IMR-90 (cell line): ENCODE results near the gene MAPK10. TPM values are rescaled to one million over a fixed set of nuclear protein-coding genes. Genes with fewer than 3 reads are reported as not detected.
A peak's percentile ranks its signal among the peaks of the same experiment; 100 is the strongest.

Source experiments
- ATAC-seq: fragments of 200-7000 bp; cut with Tn5 transposase; 2 replicates; pipeline ENCODE4 v1.9.1; 2020; ENCODE audit warnings: low read depth, mild to moderate bottlenecking, moderate library complexity
- BruUV-seq: library from RNA; stranded (reverse); fragments of 400-500 nt; replicated peaks from 2 replicates; lab custom pipeline; 2021; lab: Mats Ljungman, UMichigan
- CTCF ChIA-PET: fragments of 300-600 bp; formaldehyde crosslinking; extraction: SDS; loops from one replicate; lab custom pipeline; 2021; ENCODE audit warnings: antibody characterized with exemption; lab: Yijun Ruan, JAX
- POLR2A ChIA-PET: fragments of 300-600 bp; sonication (Branson Sonifier 250); formaldehyde crosslinking; loops from one replicate; lab custom pipeline; 2022; ENCODE audit warnings: antibody characterized with exemption; ENCODE audit not compliant: unreplicated experiment; lab: Charles Lee
- DNase-seq: peaks from one replicate; pipeline ENCODE4 v3.0.0; 2013
- H2AFZ ChIP-seq: replicated peaks from 2 replicates; pipeline ENCODE3; 2013; ENCODE audit warnings: low read length, mild to moderate bottlenecking; ENCODE audit not compliant: poor library complexity
- H2AK5ac ChIP-seq: 2 replicates; pipeline ENCODE4 v1.6.1; 2013; ENCODE audit warnings: low read depth, low read length, inconsistent platforms
- H2AK9ac ChIP-seq: replicated peaks from 2 replicates; pipeline ENCODE3; 2013; ENCODE audit warnings: mild to moderate bottlenecking, low read depth, low read length, moderate library complexity; ENCODE audit not compliant: poor library complexity
- H2BK120ac ChIP-seq: 2 replicates; pipeline ENCODE4 v1.6.1; 2013; ENCODE audit warnings: low read depth, low read length, inconsistent platforms
- H2BK15ac ChIP-seq: 3 replicates; pipeline ENCODE4 v1.6.1; 2013; ENCODE audit warnings: low read depth, low read length, inconsistent platforms
- H2BK20ac ChIP-seq: 2 replicates; pipeline ENCODE4 v1.6.1; 2013; ENCODE audit warnings: low read depth, mild to moderate bottlenecking, inconsistent platforms, low read length, moderate library complexity
- H2BK5ac ChIP-seq: 2 replicates; pipeline ENCODE4 v1.6.1; 2013; ENCODE audit warnings: mild to moderate bottlenecking, low read depth, low read length, inconsistent platforms; ENCODE audit not compliant: poor library complexity, severe bottlenecking
- H3K14ac ChIP-seq: replicated peaks from 2 replicates; pipeline ENCODE4 v1.6.1; 2013; ENCODE audit warnings: low read depth, low read length, inconsistent platforms
- H3K18ac ChIP-seq: 2 replicates; pipeline ENCODE4 v1.6.1; 2013; ENCODE audit warnings: low read depth, low read length, control low read depth
- H3K23ac ChIP-seq: 2 replicates; pipeline ENCODE4 v1.6.1; 2013; ENCODE audit warnings: low read depth, low read length, inconsistent platforms
- H3K27ac ChIP-seq: 2 replicates; pipeline ENCODE4 v1.5.1; 2013; ENCODE audit warnings: mild to moderate bottlenecking, control low read depth, low read length; ENCODE audit not compliant: insufficient read depth
- H3K27me3 ChIP-seq: 2 replicates; pipeline ENCODE4 v1.6.1; 2013; ENCODE audit warnings: low read length; ENCODE audit not compliant: control insufficient read depth, insufficient read depth
- H3K36me3 ChIP-seq: 2 replicates; pipeline ENCODE4 v1.6.1; 2013; ENCODE audit warnings: low read length, mixed read lengths; ENCODE audit not compliant: control insufficient read depth, insufficient read depth
- H3K4ac ChIP-seq: 2 replicates; pipeline ENCODE4 v1.6.1; 2013; ENCODE audit warnings: low read depth, low read length, inconsistent platforms
- H3K4me1 ChIP-seq: 2 replicates; pipeline ENCODE4 v1.6.1; 2013; ENCODE audit warnings: low read length, mixed read lengths; ENCODE audit not compliant: control insufficient read depth, insufficient read depth
- H3K4me2 ChIP-seq: 2 replicates; pipeline ENCODE4 v1.6.1; 2013; ENCODE audit warnings: low read depth, mild to moderate bottlenecking, control low read depth, low read length, moderate library complexity
- H3K4me3 ChIP-seq: 2 replicates; pipeline ENCODE4 v1.5.1; 2013; ENCODE audit warnings: low read depth, mild to moderate bottlenecking, control low read depth, low read length, moderate library complexity; ENCODE audit not compliant: insufficient read depth
- H3K56ac ChIP-seq: 2 replicates; pipeline ENCODE4 v1.6.1; 2013; ENCODE audit warnings: low read length, inconsistent platforms; ENCODE audit not compliant: insufficient read depth; ENCODE audit errors: extremely low read depth
- H3K79me1 ChIP-seq, 2 experiments: 2 replicates each; pipeline ENCODE4 v1.6.1; 2013; ENCODE audit warnings: low read length in 2 of 2, inconsistent platforms in 1 of 2, low read depth in 1 of 2
- H3K9ac ChIP-seq: 2 replicates; pipeline ENCODE4 v1.6.1; 2013; ENCODE audit warnings: low read depth, low read length, control low read depth
- H3K9me1 ChIP-seq: 2 replicates; pipeline ENCODE4 v1.6.1; 2013; ENCODE audit warnings: low read length, inconsistent platforms; ENCODE audit not compliant: insufficient read depth
- H3K9me3 ChIP-seq: 2 replicates; pipeline ENCODE4 v1.6.1; 2013; ENCODE audit warnings: low read length; ENCODE audit not compliant: control insufficient read depth, insufficient read depth
- H4K20me1 ChIP-seq: 2 replicates; pipeline ENCODE4 v1.6.1; 2013; ENCODE audit warnings: low read length, inconsistent platforms; ENCODE audit not compliant: insufficient read depth
- H4K5ac ChIP-seq: 2 replicates; pipeline ENCODE4 v1.6.1; 2013; ENCODE audit warnings: mild to moderate bottlenecking, low read depth, low read length, control low read depth
- H4K8ac ChIP-seq, 2 experiments: 2 replicates each; pipeline ENCODE4 v1.6.1; 2013; ENCODE audit warnings: low read depth in 2 of 2, low read length in 2 of 2, control low read depth in 1 of 2, inconsistent platforms in 1 of 2
- H4K91ac ChIP-seq: 2 replicates; pipeline ENCODE4 v1.6.1; 2013; ENCODE audit warnings: low read depth, low read length, inconsistent platforms; ENCODE audit not compliant: insufficient read depth
- CEBPB ChIP-seq: IDR thresholded peaks from 2 replicates; pipeline ENCODE4 v1.6.1; 2012; ENCODE audit warnings: low read depth, low read length, improper control_type of control experiment
- MXI1 ChIP-seq: IDR thresholded peaks from 2 replicates; pipeline ENCODE4 v1.6.1; 2012; ENCODE audit warnings: low read depth, mild to moderate bottlenecking, low read length, moderate library complexity, borderline replicate concordance
- NFE2L2 ChIP-seq: fragments of 150-350 bp; IDR thresholded peaks from 2 replicates; pipeline ENCODE4 v1.6.1; 2016; ENCODE audit warnings: low read depth, mild to moderate bottlenecking, low read length
- WGBS, 2 experiments: methylation state at CpG; one replicate each; pipeline versions ENCODE4 v1.1.5 to v1.1.7; 2013; ENCODE audit warnings: missing lambda C conversion rate in 2 of 2; ENCODE audit not compliant: insufficient read length in 1 of 2; ENCODE audit errors: extremely low coverage in 2 of 2; 5-methylcytosine and 5-hydroxymethylcytosine counted together
- dilution Hi-C: fragments of 300-500 bp; cut with HindIII; formaldehyde crosslinking; loops from one replicate; pipeline ENCODE4 v1.14.3; 2018; ENCODE audit warnings: low sequenced_read_pairs; ENCODE audit not compliant: unreplicated experiment
- in situ Hi-C: fragments of 300-500 bp; cut with MboI; formaldehyde crosslinking; loops from 3 replicates; pipeline ENCODE4 v1.14.3; 2019; ENCODE audit warnings: low sequenced_read_pairs, inconsistent platforms, mixed read lengths
- intact Hi-C: fragments of 100-400 bp; cut with micrococcal nuclease; formaldehyde crosslinking; loops from 2 replicates; pipeline ENCODE4 v1.10.0; 2022
- polyA plus RNA-seq, 3 experiments: library from polyadenylated mRNA; depleted of rRNA; stranded (reverse); fragments of >200 nt; gene quantifications; 2 replicates each; pipeline ENCODE4 v1.2.3, GENCODE V29; 2012; ENCODE audit warnings: low replicate concordance in 1 of 3
- total RNA-seq: library from RNA; depleted of rRNA; stranded (reverse); fragments of >200 nt; gene quantifications from 2 replicates; pipeline ENCODE4 v1.2.3, GENCODE V29; 2012

MAPK10 gene
- total and polyA plus RNA-seq, 2 of the 4 experiments (the other 2 are of a cell fraction), result 2.8 to 6.5 TPM

DNA sequence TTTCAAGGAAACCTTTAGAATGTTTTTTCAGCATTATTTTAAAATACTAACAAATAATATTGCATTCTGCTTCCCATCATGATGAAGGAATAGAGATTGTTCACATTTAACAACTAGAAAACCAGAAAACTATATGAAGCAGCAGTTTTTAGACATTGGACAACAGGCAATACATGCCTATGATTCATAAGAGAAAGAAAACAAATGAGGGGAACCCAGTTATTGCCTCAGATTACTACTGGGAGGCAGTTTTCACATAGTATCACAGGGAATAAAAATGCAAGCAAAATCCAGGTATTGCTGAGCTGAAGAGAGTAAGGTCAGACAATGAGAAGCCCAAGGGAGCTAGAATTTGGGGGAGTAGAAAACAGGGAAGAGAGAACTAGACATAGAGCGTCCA is 373.6 kb downstream of the MAPK10 start:
- peak; percentile 29; the same call in 1 of the 2 replicates for TF ChIP-seq CEBPB
- no peak for TF ChIP-seq NFE2L2
- no peak for TF ChIP-seq MXI1

More for the DNA sequence above, 373.6 kb downstream of the MAPK10 start:
- dilution Hi-C loops (no loop called here), in situ Hi-C loops (no loop called here), intact Hi-C loops (no loop called here)
- Histone ChIP-seq H3K79me1 (no peaks in the 10 kb centered on the region), H4K20me1 (no peaks in the 10 kb centered on the region), H3K9me1 (no peaks in the 10 kb centered on the region), H3K4me2 (no peak overlapping the region), H4K5ac (no peak overlapping the region), H3K18ac (no peak overlapping the region), H3K4me1 (no peaks in the 10 kb centered on the region), H3K9me3 (no peaks in the 10 kb centered on the region), H2BK120ac (no peak overlapping the region), H2BK5ac (no peak overlapping the region), H2AK9ac (no peak overlapping the region), H4K8ac (no peak overlapping the region), H3K14ac (no peak overlapping the region), H3K9ac (no peak overlapping the region), H3K23ac (no peak overlapping the region), H2AK5ac (no peak overlapping the region), H4K91ac (no peak overlapping the region), H3K56ac (no peak overlapping the region), H3K4ac (no peak overlapping the region), H2BK20ac (no peak overlapping the region), H3K27me3 (no peaks in the 10 kb centered on the region), H3K36me3 (no peaks in the 10 kb centered on the region; the same call in 1 of the 2 replicates), H2AFZ (no peak overlapping the region), H3K4me3 (no peak overlapping the region), H2BK15ac (no peak overlapping the region), H3K27ac (no peak overlapping the region)
- ChIA-PET CTCF (interaction anchor here (0.8 to 1.3 kb wide), 2 partner anchors 17 to 190 kb away, joined by 3 to 4 read pairs; no protein-coding TSS in a partner anchor), POLR2A (no interaction called here)
- ATAC-seq (peak; percentile 71), DNase-seq (peak; percentile 29)
- BruUV-seq, result no TSS peak
- no CpG with 5 or more reads among the region's 1 CpG for WGBS, 2 experiments
